Activated naive CD8-positive, alpha-beta T cell treated with anti-CD3 and anti-CD28 coated beads for 36 hours (primary cell): ENCODE data around the gene PRADC1. TPM values are rescaled to one million over a fixed set of nuclear protein-coding genes. Genes with fewer than 3 reads are reported as not detected.

Experiments
- DNase-seq: peaks from one replicate; pipeline ENCODE4 v3.0.0; 2021
- H3K27ac Mint-ChIP-seq: one replicate; pipeline ENCODE4 v1.8.0; 2022; ENCODE audit warnings: mild to moderate bottlenecking, moderate library complexity, mixed read lengths
- H3K27me3 Mint-ChIP-seq: one replicate; pipeline ENCODE4 v1.8.0; 2022; ENCODE audit warnings: mild to moderate bottlenecking, mixed read lengths
- H3K36me3 Mint-ChIP-seq: one replicate; pipeline ENCODE4 v1.8.0; 2021; ENCODE audit warnings: mild to moderate bottlenecking, mixed read lengths
- H3K4me1 Mint-ChIP-seq: one replicate; pipeline ENCODE4 v1.8.0; 2021; ENCODE audit warnings: mixed read lengths
- H3K4me3 Mint-ChIP-seq: one replicate; pipeline ENCODE4 v1.8.0; 2022; ENCODE audit warnings: mild to moderate bottlenecking, moderate library complexity, mixed read lengths
- H3K9me3 Mint-ChIP-seq: one replicate; pipeline ENCODE4 v1.8.0; 2022; ENCODE audit warnings: mixed read lengths
- total RNA-seq, 2 experiments: library from RNA; stranded (reverse); gene quantifications; one replicate each; pipeline ENCODE4 v1.2.3, GENCODE V29; 2021

The PRADC1 gene
- total RNA-seq, 2 experiments from 2014 or later: 19.6 to 20.9 TPM

- Mint-ChIP-seq H3K36me3 (peaks cover 39% of the 10 kb centered on the region), H3K9me3 (no peaks in the 10 kb centered on the region), H3K27ac (peak within 1 kb of the TSS; percentile 94), H3K27me3 (no peaks in the 10 kb centered on the region), H3K4me3 (peak within 1 kb of the TSS; percentile 99), H3K4me1 (peaks cover 32% of the 10 kb centered on the region)
- peak; percentile 85 for DNase-seq
These were observed 1.1 kb upstream of the PRADC1 start, which contains the start of gene CCT7 for GRCh38 chr2:73233932-73234832. CCT7 (plus strand) TSS chr2:73234308; CDS start chr2:73234379, 71 bp downstream.

GRCh38 chr2:73232403-73233153, 461 bp downstream of the PRADC1 start:
- Mint-ChIP-seq H3K4me1 (peaks cover 20% of the 10 kb centered on the region), H3K36me3 (peaks cover 31% of the 10 kb centered on the region), H3K27me3 (no peaks in the 10 kb centered on the region), H3K4me3 (peak overlapping the region; percentile 99), H3K27ac (peak overlapping the region; percentile 94), H3K9me3 (no peaks in the 10 kb centered on the region)
- DNase-seq: no peak

DNA sequence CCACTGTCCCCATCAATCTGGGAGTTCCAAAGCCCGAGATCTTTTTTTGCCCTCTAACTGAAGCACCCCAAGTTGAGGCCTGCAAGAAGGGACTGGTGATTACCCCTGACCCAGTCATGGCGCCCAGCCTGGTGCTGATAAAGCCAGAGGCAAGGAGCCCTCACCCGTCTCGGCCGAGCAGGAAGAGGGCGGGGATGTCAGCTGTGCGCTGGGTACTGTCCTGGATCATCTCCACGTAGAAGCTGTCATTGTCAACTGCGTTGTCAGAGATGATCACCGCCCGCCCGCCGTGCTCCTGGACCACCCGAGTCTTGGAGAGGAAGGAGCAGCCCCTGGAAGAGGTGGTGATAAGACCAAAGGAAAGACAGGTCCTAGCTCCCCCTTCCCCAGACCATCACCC, 4.4 kb downstream of the PRADC1 start:
- Mint-ChIP-seq H3K4me1 (peaks cover 5% of the 10 kb centered on the region), H3K27ac (no peak overlapping the region), H3K4me3 (no peak overlapping the region), H3K9me3 (no peaks in the 10 kb centered on the region), H3K27me3 (no peaks in the 10 kb centered on the region), H3K36me3 (no peaks in the 10 kb centered on the region)
- no peak for DNase-seq

DNA sequence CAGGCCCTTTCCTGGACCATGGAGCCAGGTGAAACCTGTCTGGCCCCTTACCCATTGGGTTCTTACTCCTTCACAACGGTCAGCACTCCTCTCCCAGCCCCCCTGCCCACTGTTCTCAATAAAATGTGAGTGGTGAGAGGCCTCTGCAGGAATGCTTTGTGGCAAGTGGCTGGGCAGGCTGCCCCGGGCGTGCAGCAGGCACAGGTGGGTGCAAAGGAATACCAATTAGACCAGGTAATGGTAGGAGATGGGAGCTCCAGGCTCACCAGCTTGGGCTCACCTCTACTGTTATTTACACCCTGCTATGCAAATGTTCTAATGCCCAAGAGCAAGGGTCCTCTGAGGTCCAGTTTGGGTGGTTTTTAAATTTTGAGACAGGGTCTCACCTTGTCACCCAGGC, 6.0 kb downstream of the PRADC1 start:
- Mint-ChIP-seq H3K27me3 (no peaks in the 10 kb centered on the region), H3K4me3 (no peak overlapping the region), H3K36me3 (no peaks in the 10 kb centered on the region), H3K4me1 (peaks cover 6% of the 10 kb centered on the region), H3K27ac (no peak overlapping the region), H3K9me3 (no peaks in the 10 kb centered on the region)
- no peak for DNase-seq

DNA sequence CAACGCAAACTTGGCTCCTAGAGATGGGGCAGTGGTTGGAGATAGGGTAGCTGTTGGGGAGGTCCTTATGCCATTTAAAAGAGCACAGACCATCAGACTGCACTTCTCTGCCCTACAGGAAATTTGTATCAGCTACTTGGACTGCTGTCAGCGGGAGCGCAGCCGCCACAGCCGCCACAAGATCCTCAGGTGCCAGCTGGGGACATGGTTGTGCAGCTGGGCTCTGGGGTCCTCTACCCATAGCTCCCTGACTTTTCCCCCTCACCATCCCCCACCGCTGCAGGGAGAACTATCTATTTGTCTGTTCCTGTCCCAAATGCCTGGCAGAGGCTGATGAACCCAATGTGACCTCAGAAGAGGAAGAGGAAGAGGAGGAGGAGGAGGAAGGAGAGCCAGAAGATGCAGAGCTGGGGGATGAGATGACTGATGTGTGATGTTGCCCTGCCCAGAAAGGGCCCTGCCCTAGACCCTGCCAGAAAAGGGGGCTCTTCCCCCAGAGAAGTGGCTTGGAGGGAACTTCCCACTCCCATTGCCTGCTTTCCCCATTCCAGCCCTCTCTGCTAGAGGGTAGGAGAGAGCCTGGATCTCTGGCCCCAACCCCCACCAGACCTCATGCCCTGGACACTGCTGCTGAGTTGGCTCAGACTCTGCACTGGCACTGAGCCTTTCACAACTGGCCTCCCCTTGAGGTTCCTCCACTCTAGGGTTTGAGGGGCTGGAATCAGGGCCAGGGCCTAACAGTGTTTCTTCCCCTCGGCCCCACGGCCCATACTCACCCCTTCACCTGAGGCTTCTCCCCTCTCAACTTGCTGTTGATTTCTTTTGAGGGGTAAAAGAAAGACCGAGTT, 7.3 kb downstream of the PRADC1 start:
- Mint-ChIP-seq H3K9me3 (no peaks in the 10 kb centered on the region), H3K27ac (no peak overlapping the region), H3K27me3 (no peaks in the 10 kb centered on the region), H3K36me3 (peaks cover 3% of the 10 kb centered on the region), H3K4me3 (no peak overlapping the region), H3K4me1 (peaks cover 6% of the 10 kb centered on the region)
- DNase-seq: no peak

GRCh38 chr2:73223821-73224220, 9.2 kb downstream of the PRADC1 start:
- peaks cover 8% of the 10 kb centered on the region for H3K4me1 Mint-ChIP-seq
- no peaks in the 10 kb centered on the region for H3K9me3 Mint-ChIP-seq
- H3K27me3 Mint-ChIP-seq: no peaks in the 10 kb centered on the region
- no peak overlapping the region for H3K27ac Mint-ChIP-seq
- H3K36me3 Mint-ChIP-seq: peaks cover 3% of the 10 kb centered on the region
- H3K4me3 Mint-ChIP-seq: no peak overlapping the region
- DNase-seq: no peak

GRCh38 chr2:73218298-73218697, 14.7 kb downstream of the PRADC1 start:
- H3K4me3 Mint-ChIP-seq: no peak overlapping the region
- DNase-seq: no peak
- no peaks in the 10 kb centered on the region for H3K27me3 Mint-ChIP-seq
- peaks cover 12% of the 10 kb centered on the region for H3K36me3 Mint-ChIP-seq
- no peak overlapping the region for H3K27ac Mint-ChIP-seq
- peaks cover 24% of the 10 kb centered on the region for H3K4me1 Mint-ChIP-seq
- no peaks in the 10 kb centered on the region for H3K9me3 Mint-ChIP-seq

DNA sequence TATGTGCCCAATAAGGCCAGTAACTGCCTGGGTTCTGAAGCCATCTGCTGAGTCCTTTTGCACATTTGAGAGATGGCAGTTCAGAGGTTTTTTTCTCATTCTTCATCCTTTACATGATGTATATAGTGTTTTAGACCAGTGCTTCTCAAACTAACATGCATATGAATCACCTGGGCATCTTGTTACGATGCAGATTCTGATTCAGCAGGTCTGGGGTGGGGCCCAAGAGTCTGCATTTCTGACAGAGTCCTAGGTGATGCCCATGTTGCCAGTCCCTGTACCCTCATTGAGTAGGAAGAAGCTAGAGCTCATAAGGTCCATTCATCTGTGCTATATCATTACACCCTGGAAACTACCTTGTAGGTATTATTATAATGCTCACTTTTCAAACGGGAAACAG, 15.2 kb downstream of the PRADC1 start:
- no peaks in the 10 kb centered on the region for H3K9me3 Mint-ChIP-seq
- H3K4me3 Mint-ChIP-seq: no peak overlapping the region
- no peak for DNase-seq
- peak overlapping the region; percentile 30 for H3K27ac Mint-ChIP-seq
- H3K36me3 Mint-ChIP-seq: peaks cover 12% of the 10 kb centered on the region
- H3K4me1 Mint-ChIP-seq: peaks cover 26% of the 10 kb centered on the region
- no peaks in the 10 kb centered on the region for H3K27me3 Mint-ChIP-seq

- H3K4me3 Mint-ChIP-seq: no peak overlapping the region
- no peaks in the 10 kb centered on the region for H3K27me3 Mint-ChIP-seq
- no peak for DNase-seq
- H3K36me3 Mint-ChIP-seq: peaks cover 12% of the 10 kb centered on the region
- peaks cover 26% of the 10 kb centered on the region for H3K4me1 Mint-ChIP-seq
- no peaks in the 10 kb centered on the region for H3K9me3 Mint-ChIP-seq
- H3K27ac Mint-ChIP-seq: no peak overlapping the region
These were observed 15.9 kb downstream of the PRADC1 start for GRCh38 chr2:73217160-73217559.

DNA sequence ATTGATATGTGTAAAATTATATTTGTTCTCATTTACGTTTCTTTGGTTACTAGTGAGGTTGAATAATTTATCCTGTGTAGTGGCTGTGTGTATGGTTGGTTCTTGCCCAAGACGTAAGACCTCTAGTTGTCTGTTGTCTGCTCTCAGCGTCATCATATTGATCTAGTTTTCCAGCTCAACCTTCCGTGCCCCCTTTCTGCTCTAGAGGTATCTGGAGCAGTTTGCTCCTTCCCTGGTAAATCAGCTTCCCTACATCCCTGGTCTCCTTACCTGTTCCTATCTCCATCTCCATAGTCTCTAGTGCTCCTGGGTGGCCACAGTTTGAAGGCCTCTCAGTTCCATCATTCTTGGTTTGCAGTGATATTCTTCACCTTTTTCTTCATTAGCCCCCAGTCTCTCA, 17.8 kb downstream of the PRADC1 start:
- no peak for DNase-seq
- peak overlapping the region; percentile 92 for H3K27ac Mint-ChIP-seq
- H3K4me3 Mint-ChIP-seq: peak overlapping the region; percentile 95
- peaks cover 26% of the 10 kb centered on the region for H3K4me1 Mint-ChIP-seq
- H3K27me3 Mint-ChIP-seq: no peaks in the 10 kb centered on the region
- peaks cover 9% of the 10 kb centered on the region for H3K36me3 Mint-ChIP-seq
- no peaks in the 10 kb centered on the region for H3K9me3 Mint-ChIP-seq

DNA sequence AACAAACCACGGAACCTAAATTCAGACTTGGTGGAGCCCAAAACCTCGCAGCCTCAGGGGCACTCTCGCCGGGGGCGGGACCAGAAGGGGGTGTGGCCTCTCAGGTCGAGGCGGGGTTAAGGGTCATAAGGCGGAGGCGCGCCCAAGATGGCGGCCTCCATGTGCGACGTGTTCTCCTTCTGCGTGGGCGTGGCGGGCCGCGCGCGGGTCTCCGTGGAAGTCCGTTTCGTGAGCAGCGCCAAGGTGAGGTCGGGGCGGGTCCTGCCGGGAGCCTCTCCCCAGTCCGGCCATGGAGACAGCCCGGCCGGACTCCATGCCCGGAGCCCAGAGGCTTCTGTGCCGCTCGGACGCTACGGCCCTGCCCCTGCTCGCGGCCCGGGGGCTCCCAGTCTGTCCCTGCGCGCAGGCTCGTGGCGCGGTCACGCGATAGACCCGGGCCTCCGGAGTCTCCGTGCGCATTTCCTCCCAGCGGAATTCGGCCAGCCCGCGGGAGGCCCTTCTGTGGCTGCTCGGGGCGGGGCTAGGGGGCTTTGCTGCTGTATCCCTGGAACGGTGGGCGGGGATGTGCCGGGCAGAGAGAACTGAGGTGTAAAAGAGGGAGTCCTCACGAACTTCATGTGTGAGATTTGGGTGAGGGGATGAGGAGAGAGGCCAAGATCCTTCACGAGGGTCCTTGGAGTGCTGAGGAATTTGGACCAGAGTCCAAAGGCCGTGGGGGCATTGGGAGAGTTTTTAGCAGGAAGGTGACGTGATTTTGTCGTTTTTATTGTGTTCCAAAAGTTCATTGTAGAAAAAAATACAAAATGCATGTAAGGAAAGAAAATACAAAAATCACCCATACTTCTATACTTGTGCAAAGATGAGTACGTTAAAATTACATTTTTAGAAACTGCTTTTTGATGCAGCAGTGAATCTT, 18.7 kb downstream of the PRADC1 start, which contains the start of gene SMYD5:
TSS of gene SMYD5 (plus strand) at position 126 of the 916 bp plus-strand sequence. CDS start at position 148, 22 bp downstream.
- H3K9me3 Mint-ChIP-seq: no peaks in the 10 kb centered on the region
- H3K27ac Mint-ChIP-seq: peak within 1 kb of the TSS; percentile 92
- DNase-seq: peak; percentile 92
- peaks cover 24% of the 10 kb centered on the region for H3K4me1 Mint-ChIP-seq
- no peaks in the 10 kb centered on the region for H3K27me3 Mint-ChIP-seq
- peaks cover 9% of the 10 kb centered on the region for H3K36me3 Mint-ChIP-seq
- H3K4me3 Mint-ChIP-seq: peak within 1 kb of the TSS; percentile 95

DNA sequence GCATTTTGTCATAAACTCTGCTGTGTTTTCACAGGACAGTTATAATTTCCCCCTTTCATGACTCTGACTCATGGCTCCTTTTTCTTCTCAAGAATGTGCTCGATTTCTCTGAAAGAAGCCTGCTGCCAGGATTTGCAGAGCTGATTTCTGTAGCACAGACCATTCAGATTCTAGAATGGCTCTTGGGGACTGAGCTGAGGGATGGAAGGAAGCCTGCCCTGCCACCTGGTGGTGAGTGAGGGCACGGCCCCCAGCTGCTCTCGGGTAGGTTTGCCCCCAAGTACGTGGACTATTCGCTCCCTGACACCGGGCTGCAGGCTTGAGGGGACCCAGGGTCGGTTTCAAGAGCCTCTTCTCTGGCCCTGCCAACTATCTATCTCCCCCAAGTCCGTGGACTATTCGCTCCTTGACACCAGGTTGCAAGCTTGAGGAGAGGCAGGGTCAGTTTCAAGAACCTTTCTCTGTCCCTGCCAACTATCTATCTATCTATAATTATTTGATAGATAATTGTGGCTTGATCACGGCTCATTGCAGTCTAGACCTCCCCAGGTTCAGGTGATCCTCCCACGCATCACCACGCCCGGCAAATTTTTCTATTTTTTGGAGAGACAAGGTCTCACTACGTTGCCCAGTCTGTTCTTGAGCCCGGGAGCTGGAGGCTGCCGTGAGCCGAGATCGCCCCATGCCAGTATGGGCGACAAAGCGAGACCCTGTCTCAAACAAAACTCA, 20.4 kb downstream of the PRADC1 start:
- Mint-ChIP-seq H3K27ac (no peak overlapping the region), H3K4me1 (peaks cover 24% of the 10 kb centered on the region), H3K27me3 (peaks cover 5% of the 10 kb centered on the region), H3K4me3 (no peak overlapping the region), H3K36me3 (peaks cover 9% of the 10 kb centered on the region), H3K9me3 (no peaks in the 10 kb centered on the region)
- DNase-seq: peak; percentile 77

DNA sequence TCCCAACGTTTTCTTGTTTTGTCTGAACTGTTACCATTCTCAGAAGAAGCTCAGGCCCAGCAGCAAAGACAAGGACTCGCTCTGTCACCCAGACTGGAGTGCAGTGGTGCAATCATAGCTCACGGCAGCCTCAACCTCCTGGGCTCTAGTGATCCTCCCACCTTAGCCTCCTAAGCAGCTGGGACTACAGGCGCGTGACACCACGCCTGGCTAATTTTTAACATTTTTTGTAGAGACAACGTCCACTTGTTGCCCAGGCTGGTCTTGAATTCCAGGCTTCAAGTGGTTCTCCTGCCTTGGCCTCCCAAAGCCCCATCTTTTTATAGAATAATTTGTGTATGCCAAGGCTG, 21.0 kb downstream of the PRADC1 start:
- H3K4me1 Mint-ChIP-seq: peaks cover 24% of the 10 kb centered on the region
- H3K36me3 Mint-ChIP-seq: peaks cover 7% of the 10 kb centered on the region
- no peak overlapping the region for H3K27ac Mint-ChIP-seq
- no peaks in the 10 kb centered on the region for H3K9me3 Mint-ChIP-seq
- no peak for DNase-seq
- H3K4me3 Mint-ChIP-seq: no peak overlapping the region
- H3K27me3 Mint-ChIP-seq: peaks cover 5% of the 10 kb centered on the region
